Epithelial cell of esophagus (primary cell): ENCODE data around the gene POLR1C.

Source experiments
- DNase-seq: peaks from one replicate; pipeline ENCODE4 v3.0.0; 2010; ENCODE audit warnings: low read depth
- H3K4me3 ChIP-seq: 2 replicates; pipeline ENCODE4 v1.5.1; 2011; ENCODE audit warnings: mild to moderate bottlenecking, low read length, control low read depth
- CTCF ChIP-seq: IDR thresholded peaks from 2 replicates; pipeline ENCODE4 v1.5.1; 2011; ENCODE audit warnings: low read depth, mild to moderate bottlenecking, low read length, control low read depth, inconsistent platforms; ENCODE audit not compliant: insufficient read depth; ENCODE audit errors: missing control alignments

The POLR1C gene

GRCh38 chr6:43472515-43472914 lies 44.4 kb upstream of the POLR1C start:
- no peak for TF ChIP-seq CTCF
- no peak for DNase-seq
- no peak overlapping the region for H3K4me3 ChIP-seq

GRCh38 chr6:43475516-43475915 lies 41.4 kb upstream of the POLR1C start:
- TF ChIP-seq CTCF: no peak
- no peak overlapping the region for H3K4me3 ChIP-seq
- no peak for DNase-seq

GRCh38 chr6:43476746-43477145 lies 40.1 kb upstream of the POLR1C start:
- no peak overlapping the region for H3K4me3 ChIP-seq
- TF ChIP-seq CTCF: no peak
- DNase-seq: no peak

- DNase-seq: peak; percentile 88
- TF ChIP-seq CTCF: no peak
- peak within 1 kb of the TSS; percentile 70 for H3K4me3 ChIP-seq
Measured at GRCh38 chr6:43477235-43478007, 39.5 kb upstream of the POLR1C start, which contains the start of gene TJAP1. Gene TJAP1, plus strand, starts transcription at chr6:43477570. Its CDS starts 21,432 bp downstream, at chr6:43499002.

GRCh38 chr6:43478008-43478372 lies 38.9 kb upstream of the POLR1C start:
- H3K4me3 ChIP-seq: peak overlapping the region; percentile 70
- TF ChIP-seq CTCF: no peak
- no peak for DNase-seq

GRCh38 chr6:43481075-43481474 lies 35.8 kb upstream of the POLR1C start:
- TF ChIP-seq CTCF: no peak
- DNase-seq: peak; percentile 94
- no peak overlapping the region for H3K4me3 ChIP-seq

GRCh38 chr6:43481591-43482236 lies 35.2 kb upstream of the POLR1C start:
- DNase-seq: peak; percentile 94
- H3K4me3 ChIP-seq: no peak overlapping the region

More at GRCh38 chr6:43481591-43482236, 35.2 kb upstream of the POLR1C start:
- no peak for TF ChIP-seq CTCF
